H7 (cell line): ENCODE measurements around the gene GGT1. TPM values are rescaled to one million over a fixed set of nuclear protein-coding genes. Genes with fewer than 3 reads are reported as not detected.
A peak's percentile ranks its signal among the peaks of the same experiment; 100 is the strongest.
"Not testable (repeated sequence)": the region's sequence is repeated elsewhere in the genome, so short reads cannot be mapped to it uniquely, and the experiment has no call there.

Source experiments
- DNase-seq: peaks from one replicate; pipeline ENCODE4 v3.0.0; 2012
- H3K27me3 ChIP-seq: 2 replicates; pipeline ENCODE4 v1.6.0; 2011; ENCODE audit warnings: mild to moderate bottlenecking, low read length; ENCODE audit not compliant: control insufficient read depth, insufficient read depth
- H3K36me3 ChIP-seq: replicated peaks from 2 replicates; pipeline ENCODE4 v1.5.1; 2011; ENCODE audit warnings: low read length; ENCODE audit not compliant: control insufficient read depth, insufficient read depth
- H3K4me3 ChIP-seq: 2 replicates; pipeline ENCODE4 v1.5.1; 2011; ENCODE audit warnings: low read depth, mild to moderate bottlenecking, control low read depth, low read length, moderate library complexity; ENCODE audit not compliant: insufficient read depth
- total RNA-seq: library from RNA; depleted of rRNA; stranded (reverse); fragments of >200 nt; shearing (Covaris generic); gene quantifications from 2 replicates; pipeline ENCODE4 v1.2.3, GENCODE V29; 2014

The GGT1 gene
- total RNA-seq, 1 experiment from 2014 or later: 24.6 TPM

GRCh38 chr22:24601217-24602104 is 1.5 kb upstream of the GGT1 start:
- peak; percentile 23 for DNase-seq
- H3K27me3 ChIP-seq: no peaks in the 10 kb centered on the region
- no peaks in the 10 kb centered on the region for H3K36me3 ChIP-seq
- no peak overlapping the region for H3K4me3 ChIP-seq

GRCh38 chr22:24602105-24602749 is 766 bp upstream of the GGT1 start:
- not testable (repeated sequence) for H3K27me3 ChIP-seq, H3K4me3 ChIP-seq, H3K36me3 ChIP-seq, DNase-seq

- H3K36me3 ChIP-seq, H3K4me3 ChIP-seq, H3K27me3 ChIP-seq: not testable (repeated sequence)
- peak; percentile 42 for DNase-seq
Observed at GRCh38 chr22:24603770-24604629, 1.0 kb downstream of the GGT1 start.

- not testable (repeated sequence) for H3K4me3 ChIP-seq, H3K36me3 ChIP-seq, H3K27me3 ChIP-seq, DNase-seq
Observed at GRCh38 chr22:24606340-24606739, 3.3 kb downstream of the GGT1 start.

- not testable (repeated sequence) for H3K36me3 ChIP-seq, H3K27me3 ChIP-seq, H3K4me3 ChIP-seq, DNase-seq
Observed at GRCh38 chr22:24607429-24607983, 4.5 kb downstream of the GGT1 start.

- H3K4me3 ChIP-seq, H3K36me3 ChIP-seq, H3K27me3 ChIP-seq, DNase-seq: not testable (repeated sequence)
Observed at GRCh38 chr22:24608327-24608726, 5.3 kb downstream of the GGT1 start.

GRCh38 chr22:24609888-24610287 is 6.9 kb downstream of the GGT1 start:
- not testable (repeated sequence) for H3K27me3 ChIP-seq, DNase-seq, H3K36me3 ChIP-seq, H3K4me3 ChIP-seq

GRCh38 chr22:24614794-24615193 is 11.8 kb downstream of the GGT1 start:
- not testable (repeated sequence) for H3K27me3 ChIP-seq, H3K4me3 ChIP-seq, H3K36me3 ChIP-seq
- peak; percentile 54 for DNase-seq

GRCh38 chr22:24621244-24621643 is 18.3 kb downstream of the GGT1 start:
- not testable (repeated sequence) for DNase-seq, H3K36me3 ChIP-seq, H3K27me3 ChIP-seq, H3K4me3 ChIP-seq

GRCh38 chr22:24622596-24622995 is 19.6 kb downstream of the GGT1 start:
- not testable (repeated sequence) for H3K36me3 ChIP-seq, H3K27me3 ChIP-seq, H3K4me3 ChIP-seq, DNase-seq

GRCh38 chr22:24627911-24628310 is 24.9 kb downstream of the GGT1 start:
- H3K4me3 ChIP-seq, H3K36me3 ChIP-seq, H3K27me3 ChIP-seq, DNase-seq: not testable (repeated sequence)

- H3K36me3 ChIP-seq, H3K27me3 ChIP-seq, DNase-seq, H3K4me3 ChIP-seq: not testable (repeated sequence)
Observed at GRCh38 chr22:24629069-24629468, 26.1 kb downstream of the GGT1 start.

GRCh38 chr22:24630812-24631427 is 27.9 kb downstream of the GGT1 start:
- not testable (repeated sequence) for H3K27me3 ChIP-seq, H3K36me3 ChIP-seq, H3K4me3 ChIP-seq, DNase-seq
